ENCODE data around the gene RNF150.

Gene RNF150

DNA sequence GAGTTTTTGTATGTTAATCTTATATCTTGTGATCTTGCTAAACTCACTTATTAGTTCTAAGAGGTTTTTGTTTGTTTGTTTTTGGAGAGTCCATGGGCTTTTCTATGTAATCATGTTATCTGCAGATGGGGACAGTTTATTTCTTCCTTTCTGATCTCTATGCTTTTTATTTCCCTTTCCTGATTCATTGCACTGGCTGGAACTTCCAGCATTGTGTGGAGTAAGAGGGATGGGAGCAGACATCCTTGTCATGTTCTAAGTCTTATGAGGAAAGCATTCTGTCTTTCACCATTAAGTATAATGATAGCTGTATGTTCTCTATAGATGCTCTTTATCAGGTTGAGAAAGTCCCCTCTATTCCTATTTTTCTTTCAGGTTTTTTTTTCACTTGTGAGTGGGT, 286.5 kb downstream of the RNF150 start:
- TF ChIP-seq, protein P1, sequence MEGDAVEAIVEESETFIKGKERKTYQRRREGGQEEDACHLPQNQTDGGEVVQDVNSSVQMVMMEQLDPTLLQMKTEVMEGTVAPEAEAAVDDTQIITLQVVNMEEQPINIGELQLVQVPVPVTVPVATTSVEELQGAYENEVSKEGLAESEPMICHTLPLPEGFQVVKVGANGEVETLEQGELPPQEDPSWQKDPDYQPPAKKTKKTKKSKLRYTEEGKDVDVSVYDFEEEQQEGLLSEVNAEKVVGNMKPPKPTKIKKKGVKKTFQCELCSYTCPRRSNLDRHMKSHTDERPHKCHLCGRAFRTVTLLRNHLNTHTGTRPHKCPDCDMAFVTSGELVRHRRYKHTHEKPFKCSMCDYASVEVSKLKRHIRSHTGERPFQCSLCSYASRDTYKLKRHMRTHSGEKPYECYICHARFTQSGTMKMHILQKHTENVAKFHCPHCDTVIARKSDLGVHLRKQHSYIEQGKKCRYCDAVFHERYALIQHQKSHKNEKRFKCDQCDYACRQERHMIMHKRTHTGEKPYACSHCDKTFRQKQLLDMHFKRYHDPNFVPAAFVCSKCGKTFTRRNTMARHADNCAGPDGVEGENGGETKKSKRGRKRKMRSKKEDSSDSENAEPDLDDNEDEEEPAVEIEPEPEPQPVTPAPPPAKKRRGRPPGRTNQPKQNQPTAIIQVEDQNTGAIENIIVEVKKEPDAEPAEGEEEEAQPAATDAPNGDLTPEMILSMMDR (IDR thresholded peaks at IDR 0.05; ENCODE audit: low read depth, low read length), result no peak
- DNase-seq (ENCODE audit: extremely low read depth, low read depth), result no peak

- no peak for DNase-seq (ENCODE audit: extremely low read depth, low read depth)
- TF ChIP-seq, protein P1 (IDR thresholded peaks at IDR 0.05; ENCODE audit: low read depth, low read length), result no peak
Observed at GRCh38 chr4:140844061-140844460, 289.2 kb downstream of the RNF150 start.

- TF ChIP-seq, protein P1 (IDR thresholded peaks at IDR 0.05; ENCODE audit: low read depth, low read length), result no peak
- no peak for DNase-seq (ENCODE audit: extremely low read depth, low read depth)
Observed at GRCh38 chr4:140841186-140841585, 292.1 kb downstream of the RNF150 start.

DNA sequence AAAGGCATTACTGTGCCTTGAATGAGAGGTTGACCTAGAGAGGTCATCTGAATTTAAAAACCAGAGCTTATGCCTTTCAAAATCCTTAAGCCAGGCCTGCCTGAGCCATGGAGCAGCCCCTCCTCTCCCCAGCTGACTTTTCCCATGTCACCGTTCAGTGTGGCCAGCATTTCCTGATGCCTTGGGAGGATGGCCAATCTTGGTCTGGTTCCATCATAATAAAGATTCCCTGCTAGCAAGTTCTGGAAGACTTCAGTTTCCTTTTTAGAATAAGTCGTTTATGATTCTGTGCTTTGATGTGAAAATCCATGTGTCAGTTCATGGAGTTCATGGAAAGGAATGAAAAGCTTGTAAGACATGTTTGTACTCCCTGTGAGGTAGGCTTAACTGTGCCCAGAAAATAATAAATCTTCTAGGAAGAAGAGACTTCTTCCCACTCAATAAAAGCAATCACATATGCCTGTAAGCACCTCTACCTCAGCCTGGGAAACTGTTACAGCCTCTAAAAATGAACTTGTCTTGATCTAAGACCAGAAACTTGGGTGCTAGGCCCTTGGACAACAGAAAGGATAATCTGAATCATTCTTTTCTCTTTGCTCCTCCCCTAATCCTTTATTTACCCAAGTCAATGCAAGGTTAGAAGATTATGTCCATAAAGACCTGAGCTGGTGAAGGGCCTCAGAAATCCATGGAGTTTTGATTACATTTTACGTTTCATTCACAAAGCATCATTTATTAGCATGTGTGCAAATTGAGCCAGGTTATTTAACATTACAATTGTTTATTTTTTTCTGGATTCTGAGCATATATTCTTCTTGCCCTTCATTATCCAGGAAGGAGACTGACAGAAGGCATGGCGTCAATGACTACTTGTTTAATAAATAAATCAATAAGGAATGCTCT, 293.1 kb downstream of the RNF150 start:
- TF ChIP-seq, protein P1 (IDR thresholded peaks at IDR 0.05; ENCODE audit: low read depth, low read length), result no peak
- DNase-seq (ENCODE audit: extremely low read depth, low read depth), result no peak

- no peak for DNase-seq (ENCODE audit: extremely low read depth, low read depth)
Observed at GRCh38 chr4:140839406-140839805, 293.9 kb downstream of the RNF150 start.

DNA sequence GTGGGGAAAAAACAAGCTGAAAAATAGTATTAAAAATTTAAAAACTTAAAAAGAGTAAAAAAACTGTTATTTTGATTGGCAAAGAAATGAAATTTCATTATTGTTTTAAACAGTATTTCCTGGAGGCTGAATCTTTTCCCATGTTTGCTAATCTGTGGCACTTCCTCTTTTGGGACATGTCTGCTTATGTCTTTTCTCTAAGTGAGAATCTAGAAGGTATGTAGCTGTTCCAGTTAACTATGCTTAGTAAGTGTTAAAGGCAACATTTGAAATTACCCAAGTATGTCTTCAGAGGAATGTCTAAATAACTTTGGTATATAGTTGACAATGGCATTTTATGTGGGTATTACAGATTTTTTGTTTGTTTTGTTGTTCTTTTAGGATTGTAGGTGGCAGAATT, 295.5 kb downstream of the RNF150 start:
- TF ChIP-seq, protein P1 (IDR thresholded peaks at IDR 0.05; ENCODE audit: low read depth, low read length), result no peak
- no peak for DNase-seq (ENCODE audit: extremely low read depth, low read depth)

More at GRCh38 chr4:140839406-140839805, 293.9 kb downstream of the RNF150 start:
- TF ChIP-seq, protein P1 (IDR thresholded peaks at IDR 0.05; ENCODE audit: low read depth, low read length), result no peak

- DNase-seq (ENCODE audit: extremely low read depth, low read depth), result no peak
- TF ChIP-seq, protein P1 (IDR thresholded peaks at IDR 0.05; ENCODE audit: low read depth, low read length), result no peak
Observed at GRCh38 chr4:140834839-140835495, 298.3 kb downstream of the RNF150 start.

Data from AG09319 (cell line).